ENCODE data around the gene PPARG. TPM values are rescaled to one million over a fixed set of nuclear protein-coding genes. Genes with fewer than 3 reads are reported as not detected.

The PPARG gene
- total and polyA plus RNA-seq, 2 donors (not counting 3 experiments of a cell fraction or from before 2014, with no cell fraction given), result 0.15 to 1.3 TPM

DNA sequence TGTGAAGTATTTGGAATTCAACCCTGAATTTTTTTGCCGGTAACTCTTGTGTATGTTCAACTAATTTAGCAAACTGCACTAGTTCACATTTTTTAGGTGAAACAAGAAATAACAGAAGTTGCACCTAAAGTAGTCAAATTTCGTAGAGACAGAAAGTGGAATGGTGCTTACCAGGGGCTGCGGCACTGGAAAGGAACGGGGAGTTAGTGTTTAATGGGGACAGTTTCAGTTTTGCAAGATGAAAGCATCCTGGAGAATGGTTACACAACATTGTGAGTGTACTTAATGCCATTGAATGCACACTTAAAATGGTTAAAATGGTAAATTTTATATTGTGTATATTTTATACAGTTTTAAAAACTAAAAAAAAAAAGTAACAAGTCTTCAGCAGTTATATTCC, 27.4 kb downstream of the PPARG start:
- FAIRE-seq, result no peak
- POLR2A ChIA-PET, result no interaction called here
- TF ChIP-seq FOS (IDR thresholded peaks at IDR 0.05; ENCODE audit: borderline replicate concordance, insufficient read depth, low read length) (no peak), EZH2 (IDR thresholded peaks at IDR 0.05; ENCODE audit: borderline replicate concordance, low read depth, low read length, severe bottlenecking) (no peak), MYC (IDR thresholded peaks at IDR 0.05; ENCODE audit: low read depth, low read length) (no peak), JUN (IDR thresholded peaks at IDR 0.05; ENCODE audit: borderline replicate concordance, insufficient read depth, insufficient read length, low read depth) (no peak), GATA2 (IDR thresholded peaks at IDR 0.05; ENCODE audit: insufficient read depth, insufficient read length, low read depth, low read length) (no peak), POLR2AphosphoS5 (IDR thresholded peaks at IDR 0.05; ENCODE audit: insufficient read depth, low read depth, low read length) (no peak), POLR2A (IDR thresholded peaks at IDR 0.05; ENCODE audit: low read depth, low read length) (no peak)
- TF ChIP-seq, protein P1, sequence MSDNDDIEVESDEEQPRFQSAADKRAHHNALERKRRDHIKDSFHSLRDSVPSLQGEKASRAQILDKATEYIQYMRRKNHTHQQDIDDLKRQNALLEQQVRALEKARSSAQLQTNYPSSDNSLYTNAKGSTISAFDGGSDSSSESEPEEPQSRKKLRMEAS (IDR thresholded peaks at IDR 0.05; ENCODE audit: insufficient read depth, insufficient read length), result no peak
- TF ChIP-seq, protein P2, sequence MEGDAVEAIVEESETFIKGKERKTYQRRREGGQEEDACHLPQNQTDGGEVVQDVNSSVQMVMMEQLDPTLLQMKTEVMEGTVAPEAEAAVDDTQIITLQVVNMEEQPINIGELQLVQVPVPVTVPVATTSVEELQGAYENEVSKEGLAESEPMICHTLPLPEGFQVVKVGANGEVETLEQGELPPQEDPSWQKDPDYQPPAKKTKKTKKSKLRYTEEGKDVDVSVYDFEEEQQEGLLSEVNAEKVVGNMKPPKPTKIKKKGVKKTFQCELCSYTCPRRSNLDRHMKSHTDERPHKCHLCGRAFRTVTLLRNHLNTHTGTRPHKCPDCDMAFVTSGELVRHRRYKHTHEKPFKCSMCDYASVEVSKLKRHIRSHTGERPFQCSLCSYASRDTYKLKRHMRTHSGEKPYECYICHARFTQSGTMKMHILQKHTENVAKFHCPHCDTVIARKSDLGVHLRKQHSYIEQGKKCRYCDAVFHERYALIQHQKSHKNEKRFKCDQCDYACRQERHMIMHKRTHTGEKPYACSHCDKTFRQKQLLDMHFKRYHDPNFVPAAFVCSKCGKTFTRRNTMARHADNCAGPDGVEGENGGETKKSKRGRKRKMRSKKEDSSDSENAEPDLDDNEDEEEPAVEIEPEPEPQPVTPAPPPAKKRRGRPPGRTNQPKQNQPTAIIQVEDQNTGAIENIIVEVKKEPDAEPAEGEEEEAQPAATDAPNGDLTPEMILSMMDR (IDR thresholded peaks at IDR 0.05; ENCODE audit: extremely low read depth in 1 of 2, insufficient read depth in 1 of 2, low read depth in 1 of 2, low read length in 2 of 2), result no peak
- H3K9me1 ChIP-seq (replicated peaks; ENCODE audit: control insufficient read depth, extremely low read depth, insufficient read depth, low read length), result no peaks in the 10 kb centered on the region
- no peak overlapping the region for H3K27ac ChIP-seq (ENCODE audit: insufficient read depth, low read depth, low read length)
- peaks cover 10% of the 10 kb centered on the region for H3K4me1 ChIP-seq (ENCODE audit: control insufficient read depth, extremely low read depth, insufficient read depth, low read length)
- peaks cover 3 to 15% of the 10 kb centered on the region in 2 experiments for H3K27me3 ChIP-seq (ENCODE audit: control insufficient read depth in 2 of 2, insufficient read depth in 2 of 2, low read length in 2 of 2)
- CTCF ChIA-PET, result no interaction called here
- no peak overlapping the region for H2AFZ ChIP-seq (ENCODE audit: low read depth, low read length)
- no peaks in the 10 kb centered on the region for H3K79me2 ChIP-seq (ENCODE audit: control insufficient read depth, insufficient read depth, low read length)
- no peak for DNase-seq (ENCODE audit: low read depth, low spot score)
- no TSS peak for BruUV-seq (replicated peaks)
- H3K9ac ChIP-seq (replicated peaks; ENCODE audit: extremely low read depth, insufficient read depth, low read length), result no peak overlapping the region
- H4K20me1 ChIP-seq (replicated peaks; ENCODE audit: control insufficient read depth, extremely low read depth, insufficient read depth, low read length), result no peaks in the 10 kb centered on the region
- H3K36me3 ChIP-seq (ENCODE audit: control insufficient read depth in 2 of 2, extremely low read depth in 1 of 2, insufficient read depth in 2 of 2, low read length in 2 of 2), result no peaks in the 10 kb centered on the region
- H3K4me3 ChIP-seq (replicated peaks in 1 of 3; ENCODE audit: insufficient read depth in 1 of 3, low read depth in 1 of 3, low read length in 3 of 3), result no peak overlapping the region
- no peak overlapping the region for H3K4me2 ChIP-seq (ENCODE audit: insufficient read depth, low read length)
- no peaks in the 10 kb centered on the region for H3K9me3 ChIP-seq (replicated peaks; ENCODE audit: control insufficient read depth, insufficient read depth, low read length)
- intact Hi-C loops (cut with micrococcal nuclease) (loop anchor here (5.0 kb wide), 2 partner anchors 166 to 179 kb away; partner anchors contain the start of gene TSEN2), dilution Hi-C loops (cut with MboI; ENCODE audit: extremely low pct_ligation_motif_present, low sequenced_read_pairs) (no loop called here)

All from endothelial cell of umbilical vein (primary cell).